Measurements from ENCODE around the gene STPG4.

- no peak for TF ChIP-seq CTCF (IDR thresholded peaks at IDR 0.05)
- TF ChIP-seq POLR2A (IDR thresholded peaks at IDR 0.05): no peak
Observed at GRCh38 chr2:47160660-47161059, 5.6 kb upstream of the STPG4 start.
